Sigmoid colon (tissue), 7 donors: ENCODE results near the gene SCAP. TPM values are rescaled to one million over a fixed set of nuclear protein-coding genes. Genes with fewer than 3 reads are reported as not detected.

ENCODE experiments used
- DNase-seq: peaks from one replicate; pipeline ENCODE4 v3.0.0-alpha.2; 2019
- H3K27ac ChIP-seq, 4 donors: fragments of 200-600 bp; sonication (generic); one replicate each; pipeline ENCODE4 v1.5.1; 2016 to 2019; ENCODE audit warnings: mild to moderate bottlenecking in 1 of 4
- H3K27me3 ChIP-seq, 3 donors: fragments of 200-600 bp; sonication (generic); one replicate each; pipeline ENCODE4 v1.5.1; 2019; ENCODE audit warnings: mild to moderate bottlenecking in 1 of 3
- H3K36me3 ChIP-seq, 4 donors: fragments of 200-600 bp; sonication (generic); one replicate each; pipeline ENCODE4 v1.5.1; 2016 to 2019
- H3K4me1 ChIP-seq, 4 donors: fragments of 200-600 bp; sonication (generic); one replicate each; pipeline ENCODE4 v1.5.1; 2017 to 2019
- H3K4me3 ChIP-seq, 4 donors: fragments of 200-600 bp; sonication (generic); one replicate each; pipeline ENCODE4 v1.5.1; 2017 to 2019; ENCODE audit warnings: mild to moderate bottlenecking in 2 of 4, moderate library complexity in 1 of 4
- H3K9me3 ChIP-seq, 4 donors: fragments of 200-600 bp in 3 of 4; sonication (generic) in 3 of 4; one replicate each; pipeline versions ENCODE4 v1.5.1 to v1.6.1; 2013 to 2019
- CTCF ChIP-seq, 4 experiments: fragments of 450-650 bp in 3 of 4; fragments of 200-600 bp in 1 of 4; IDR thresholded peaks; one replicate each; pipeline ENCODE4 v1.5.1; 2016 to 2019; ENCODE audit warnings: antibody characterized with exemption in 4 of 4, mild to moderate bottlenecking in 3 of 4, moderate library complexity in 2 of 4
- EP300 ChIP-seq, 4 donors: sonication (generic); formaldehyde crosslinking; IDR thresholded peaks; one replicate each; pipeline ENCODE4 v1.6.1; 2017; ENCODE audit warnings: antibody characterized with exemption in 4 of 4
- POLR2A ChIP-seq, 2 donors: fragments of 450-650 bp; IDR thresholded peaks; one replicate each; pipeline ENCODE4 v1.6.1; 2016; ENCODE audit warnings: antibody characterized with exemption in 2 of 2, mild to moderate bottlenecking in 2 of 2, moderate library complexity in 2 of 2
- POLR2AphosphoS5 ChIP-seq, 4 donors: sonication (generic); formaldehyde crosslinking; IDR thresholded peaks; one replicate each; pipeline ENCODE4 v1.6.1; 2017; ENCODE audit warnings: antibody characterized with exemption in 4 of 4
- WGBS, 2 donors: extraction: QIAGEN DNeasy Blood & Tissue Kit; methylation state at CpG; one replicate each; pipeline ENCODE4 v1.1.7; 2013; 5-methylcytosine and 5-hydroxymethylcytosine counted together
- intact Hi-C: fragments of 100-400 bp; cut with DNase I; formaldehyde crosslinking; loops from one replicate; pipeline ENCODE4 v1.15.1; 2023
- polyA plus RNA-seq, 3 donors: library from polyadenylated mRNA; stranded (reverse); fragments of 200-250 nt; gene quantifications; one replicate each; pipeline ENCODE4 v1.2.3, GENCODE V29; 2013
- total RNA-seq, 4 donors: library from RNA; depleted of rRNA; stranded (reverse); fragments of >200 nt; gene quantifications; one replicate each; pipeline ENCODE4 v1.1.0, GENCODE V29; 2016
- donor health status: healthy with polysubstance abuse.
- donor health status: Bipolar disorder and iron deficiency.
- donor health status: healthy.

Gene SCAP
- total and polyA plus RNA-seq, 7 donors, result 10.8 to 81.0 (median 52.3) TPM

- intact Hi-C loops, result no loop called here
Measured at GRCh38 chr3:47399016-47399415, 76.7 kb downstream of the SCAP start.

GRCh38 chr3:47398228-47398627, 77.5 kb downstream of the SCAP start:
- Histone ChIP-seq H3K27me3 (no peaks in the 10 kb centered on the region), H3K27ac (peak overlapping the region in 3 of 4 donors; percentile 22 to 47 (median 34)), H3K9me3 (no peaks in the 10 kb centered on the region), H3K4me3 (no peak overlapping the region), H3K36me3 (peaks cover 0 to 46% (median 4%) of the 10 kb centered on the region in 4 donors), H3K4me1 (peaks cover 0 to 39% (median 35%) of the 10 kb centered on the region in 4 donors)
- no peak for TF ChIP-seq POLR2A (IDR thresholded peaks at IDR 0.05)
- no peak for DNase-seq
- intact Hi-C loops, result no loop called here
- 82 to 88% methylated on average over 7 of the region's 7 CpGs for WGBS, 2 donors

More at GRCh38 chr3:47399016-47399415, 76.7 kb downstream of the SCAP start:
- no peak for DNase-seq
- 93 to 95% methylated on average over 1 of the region's 1 CpG for WGBS, 2 donors
- peak overlapping the region in 3 of 4 donors; percentile 22 to 47 (median 34) for H3K27ac ChIP-seq
- H3K9me3 ChIP-seq, result no peaks in the 10 kb centered on the region
- H3K4me1 ChIP-seq, result peaks cover 0 to 36% (median 33%) of the 10 kb centered on the region in 4 donors
- H3K4me3 ChIP-seq, result no peak overlapping the region
- H3K27me3 ChIP-seq, result no peaks in the 10 kb centered on the region
- peaks cover 0 to 46% (median 4%) of the 10 kb centered on the region in 4 donors for H3K36me3 ChIP-seq
- TF ChIP-seq CTCF (IDR thresholded peaks at IDR 0.05), result no peak
- no peak for TF ChIP-seq POLR2A (IDR thresholded peaks at IDR 0.05)
- no peak for TF ChIP-seq EP300 (IDR thresholded peaks at IDR 0.05)
- TF ChIP-seq POLR2AphosphoS5 (IDR thresholded peaks at IDR 0.05), result no peak

- intact Hi-C loops, result no loop called here
- TF ChIP-seq EP300 (IDR thresholded peaks at IDR 0.05) (no peak), POLR2A (IDR thresholded peaks at IDR 0.05) (no peak)
- no peaks in the 10 kb centered on the region for H3K9me3 ChIP-seq
- peaks cover 0 to 35% (median 4%) of the 10 kb centered on the region in 4 donors for H3K36me3 ChIP-seq
- no peaks in the 10 kb centered on the region for H3K27me3 ChIP-seq
- no peak overlapping the region for H3K4me3 ChIP-seq
- peak overlapping the region in 1 of 4 donors; percentile 6 for H3K27ac ChIP-seq
- peaks cover 0 to 44% (median 36%) of the 10 kb centered on the region in 4 donors for H3K4me1 ChIP-seq
- WGBS, 2 donors, result 77 to 79% methylated on average over 3 of the region's 3 CpGs
- DNase-seq, result no peak
Measured at GRCh38 chr3:47394881-47395280, 80.9 kb downstream of the SCAP start.

GRCh38 chr3:47394140-47394870, 81.4 kb downstream of the SCAP start:
- TF ChIP-seq POLR2AphosphoS5 (IDR thresholded peaks at IDR 0.05) (no peak), EP300 (IDR thresholded peaks at IDR 0.05) (no peak), CTCF (IDR thresholded peaks at IDR 0.05) (no peak), POLR2A (IDR thresholded peaks at IDR 0.05) (no peak)
- no peaks in the 10 kb centered on the region for H3K9me3 ChIP-seq
- 53 to 71% methylated on average over 8 of the region's 8 CpGs for WGBS, 2 donors
- H3K36me3 ChIP-seq, result peaks cover 0 to 33% (median 4%) of the 10 kb centered on the region in 4 donors
- H3K4me1 ChIP-seq, result peaks cover 0 to 44% (median 35%) of the 10 kb centered on the region in 4 donors
- DNase-seq, result no peak
- H3K27me3 ChIP-seq, result no peaks in the 10 kb centered on the region
- H3K27ac ChIP-seq, result peak overlapping the region in 1 of 4 donors; percentile 6
- intact Hi-C loops, result no loop called here
- no peak overlapping the region for H3K4me3 ChIP-seq

- 94 to 96% methylated on average over 3 of the region's 3 CpGs for WGBS, 2 donors
- Histone ChIP-seq H3K9me3 (no peaks in the 10 kb centered on the region), H3K27me3 (no peaks in the 10 kb centered on the region), H3K27ac (no peak overlapping the region), H3K36me3 (peaks cover 0 to 37% (median 4%) of the 10 kb centered on the region in 4 donors), H3K4me3 (no peak overlapping the region), H3K4me1 (peaks cover 0 to 33% (median 24%) of the 10 kb centered on the region in 4 donors)
- no peak for DNase-seq
- TF ChIP-seq POLR2A (IDR thresholded peaks at IDR 0.05), result no peak
- TF ChIP-seq CTCF (IDR thresholded peaks at IDR 0.05), result no peak
- no peak for TF ChIP-seq EP300 (IDR thresholded peaks at IDR 0.05)
- TF ChIP-seq POLR2AphosphoS5 (IDR thresholded peaks at IDR 0.05), result no peak
- intact Hi-C loops, result no loop called here
Measured at GRCh38 chr3:47392933-47393332, 82.8 kb downstream of the SCAP start.
